ENCODE measurements around the gene GOLT1A. TPM values are rescaled to one million over a fixed set of nuclear protein-coding genes. Genes with fewer than 3 reads are reported as not detected.

GOLT1A gene
- total RNA-seq: not detected
- long read RNA-seq: 0 reads

DNA sequence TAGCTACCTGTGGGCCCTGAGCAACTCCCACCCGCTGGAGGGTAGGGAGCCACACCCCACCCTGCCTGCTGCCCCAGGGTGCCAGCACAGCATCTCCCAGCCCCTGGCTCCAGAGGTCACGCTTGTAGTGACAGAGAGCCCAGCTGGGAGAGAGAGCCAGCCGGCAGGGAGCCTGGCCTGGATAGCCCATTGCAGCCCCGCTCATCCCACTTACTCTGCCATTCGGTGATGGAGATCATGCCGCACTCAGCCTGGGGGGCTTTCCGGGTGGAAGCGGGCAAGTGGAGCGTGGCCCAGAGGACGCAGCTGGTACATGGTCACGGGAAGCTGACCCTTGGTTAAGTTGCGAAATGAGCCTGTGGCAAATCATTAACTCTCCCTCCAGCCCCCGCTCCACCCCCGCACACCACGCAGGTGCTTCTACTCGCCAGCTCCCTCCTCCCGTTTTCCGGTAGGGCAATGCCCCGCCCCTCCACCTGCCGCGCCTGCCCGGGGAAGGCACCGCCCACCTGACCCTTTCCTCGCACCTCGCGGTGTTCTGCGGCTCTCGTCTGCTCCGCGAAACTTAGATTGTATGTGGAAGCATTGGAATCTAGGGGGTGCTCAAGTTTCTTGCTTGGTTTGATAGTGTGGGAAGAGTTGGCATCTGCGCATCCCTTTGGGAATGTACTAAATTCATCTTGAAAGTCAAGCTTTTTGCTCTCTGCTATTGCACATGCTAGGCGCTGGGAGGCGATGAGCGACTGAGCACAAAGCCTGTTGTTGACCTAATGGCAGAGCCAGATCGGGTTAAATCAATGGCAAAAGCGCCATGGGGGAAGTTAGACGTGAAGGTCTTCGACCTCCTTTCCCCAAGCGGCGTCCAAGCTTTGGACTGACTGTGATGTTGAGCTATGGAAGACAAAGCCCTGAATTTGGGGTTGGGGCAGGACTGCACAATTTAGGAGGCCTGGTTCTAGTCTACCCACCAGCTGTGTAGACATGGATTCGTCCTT is at the start of gene GOLT1A:
TSS of gene GOLT1A (minus strand) at position 321 of the 995 bp plus-strand sequence. CDS start at position 239, 82 bp downstream.
- DNase-seq (ENCODE audit: low spot score): no peak

GRCh38 chr1:204263254-204263910 is 49.6 kb upstream of the GOLT1A start:
- DNase-seq (ENCODE audit: low spot score): no peak

DNA sequence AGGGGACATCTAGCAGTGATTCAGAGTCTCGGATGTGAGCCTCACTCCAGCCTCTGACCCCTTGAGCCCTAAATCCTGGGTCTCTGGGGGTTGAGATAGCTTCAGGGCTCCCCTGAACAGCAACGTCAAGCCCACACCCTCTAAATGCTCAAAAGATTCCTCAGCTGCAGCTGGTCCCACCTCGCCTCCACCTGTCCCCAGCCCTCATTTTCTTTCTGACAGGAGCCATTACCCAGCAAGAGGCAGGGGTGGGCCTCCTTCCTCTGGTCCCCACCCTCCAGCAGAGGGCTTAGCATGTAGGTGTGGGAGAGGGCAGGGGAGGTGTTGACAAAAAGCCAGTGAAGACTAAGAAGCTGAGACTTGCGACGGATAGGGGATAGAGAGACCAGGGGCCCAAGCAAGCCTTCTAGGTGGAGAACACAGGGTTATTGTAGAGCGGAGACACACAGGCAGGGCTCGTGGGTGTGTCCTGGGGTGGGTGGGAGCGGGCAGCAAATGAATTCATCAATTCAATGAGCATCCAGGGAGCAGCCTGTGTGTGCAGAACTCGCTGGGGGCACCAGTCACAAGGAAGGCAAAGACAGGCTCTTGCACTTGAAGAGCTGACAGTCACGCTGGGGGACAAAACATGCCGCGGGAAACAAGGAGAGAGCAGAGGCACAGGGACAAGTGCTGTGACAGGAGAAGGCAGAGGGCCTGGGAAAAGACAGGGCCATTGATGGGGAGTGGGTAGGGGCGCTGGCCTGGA is 48.9 kb upstream of the GOLT1A start:
- no peak for DNase-seq (ENCODE audit: low spot score)

GRCh38 chr1:204261746-204262505 is 48.1 kb upstream of the GOLT1A start:
- DNase-seq (ENCODE audit: low spot score): no peak

- DNase-seq (ENCODE audit: low spot score): no peak
Measured at GRCh38 chr1:204261266-204261665, 47.5 kb upstream of the GOLT1A start.

- DNase-seq (ENCODE audit: low spot score): no peak
Measured at GRCh38 chr1:204260601-204261197, 46.9 kb upstream of the GOLT1A start.

- no peak for DNase-seq (ENCODE audit: low spot score)
Measured at GRCh38 chr1:204259782-204260181, 46.0 kb upstream of the GOLT1A start.

- no peak for DNase-seq (ENCODE audit: low spot score)
Measured at GRCh38 chr1:204259196-204259595, 45.4 kb upstream of the GOLT1A start.

DNA sequence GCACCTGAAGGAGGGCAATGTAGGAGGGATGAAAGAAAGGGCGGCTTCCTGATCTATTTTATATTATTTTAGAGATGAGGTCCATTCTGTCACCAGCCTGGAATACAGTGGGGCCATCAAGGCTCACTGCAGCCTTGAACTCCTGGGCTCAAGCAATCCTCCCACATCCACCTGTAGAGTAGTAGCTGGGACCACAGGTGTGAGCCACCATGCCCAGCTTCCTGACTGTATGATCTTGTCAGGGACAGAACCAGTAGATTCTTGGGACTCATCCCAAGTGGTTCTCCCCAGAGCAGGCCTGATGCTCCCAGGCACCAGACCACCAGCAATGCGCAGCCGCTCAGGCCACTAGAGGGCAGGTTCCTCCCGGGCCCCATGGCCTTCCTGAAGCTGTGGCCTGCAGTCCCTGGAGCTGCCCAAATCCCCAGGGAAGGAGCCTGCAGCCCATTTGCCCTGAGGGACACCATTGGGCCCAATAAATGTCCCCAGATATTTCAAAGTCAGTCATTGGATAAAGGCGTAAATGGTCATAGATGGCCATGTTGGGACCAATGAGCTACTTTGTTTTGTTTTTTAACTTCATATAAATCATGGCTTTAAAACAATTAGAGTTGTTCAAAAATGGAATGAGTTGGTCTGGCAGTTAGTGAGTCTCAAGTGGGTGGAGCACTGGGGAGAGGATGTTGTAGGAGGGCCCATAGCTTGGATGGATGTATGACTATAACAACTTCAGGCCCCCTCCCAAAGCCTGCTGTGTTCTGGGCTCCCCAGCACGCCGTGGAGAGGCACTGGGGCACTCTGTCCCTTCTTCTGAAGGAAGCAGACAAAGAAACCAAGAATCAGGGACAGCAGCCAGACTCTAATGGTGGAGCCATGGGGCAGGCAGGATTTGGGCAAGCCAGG is 44.7 kb upstream of the GOLT1A start:
- no peak for DNase-seq (ENCODE audit: low spot score)

- DNase-seq (ENCODE audit: low spot score): no peak
Measured at GRCh38 chr1:204257446-204257845, 43.7 kb upstream of the GOLT1A start.

DNA sequence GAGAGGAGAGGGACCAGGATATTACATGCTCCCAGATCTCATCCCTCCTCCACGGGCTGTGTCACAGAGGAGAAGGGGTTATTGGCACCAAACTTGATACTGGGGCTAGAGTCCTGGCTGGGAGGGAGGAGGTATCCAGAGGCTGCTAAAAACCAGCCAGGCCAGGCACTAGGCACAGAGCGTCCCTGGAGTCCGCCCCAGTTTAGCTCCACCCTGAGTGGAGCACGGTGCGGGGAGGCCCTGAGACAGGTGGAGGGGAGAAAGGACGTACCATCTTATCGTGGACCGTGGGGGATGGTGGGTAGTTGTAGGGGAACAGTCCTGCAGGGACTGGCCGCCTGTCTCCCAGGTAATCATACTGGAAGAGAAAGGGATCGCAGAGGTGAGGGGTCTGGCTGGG is 42.7 kb upstream of the GOLT1A start:
- no peak for DNase-seq (ENCODE audit: low spot score)

- DNase-seq (ENCODE audit: low spot score): no peak
Measured at GRCh38 chr1:204255966-204256365, 42.2 kb upstream of the GOLT1A start.

- no peak for DNase-seq (ENCODE audit: low spot score)
Measured at GRCh38 chr1:204255225-204255624, 41.4 kb upstream of the GOLT1A start.

- DNase-seq (ENCODE audit: low spot score): no peak
Measured at GRCh38 chr1:204254031-204254661, 40.4 kb upstream of the GOLT1A start.

- DNase-seq (ENCODE audit: low spot score): no peak
Measured at GRCh38 chr1:204251926-204252689, 38.3 kb upstream of the GOLT1A start.

GRCh38 chr1:204251286-204251685 is 37.5 kb upstream of the GOLT1A start:
- DNase-seq (ENCODE audit: low spot score): no peak

GRCh38 chr1:204250428-204251030 is 36.7 kb upstream of the GOLT1A start:
- DNase-seq (ENCODE audit: low spot score): no peak
